Stimulated activated CD4-positive, alpha-beta T cell treated with anti-CD3 and anti-CD28 coated beads, TNF-alpha, amount 100 ng/mL, for 24 hours (primary cell): ENCODE measurements around the gene NXNL2.

ENCODE experiments used
- DNase-seq, 3 experiments: peaks; one replicate each; pipeline ENCODE4 v3.0.0-alpha.2; 2020; ENCODE audit warnings: low read depth in 3 of 3

Gene NXNL2

GRCh38 chr9:88534456-88535225 lies at the start of gene NXNL2:
Gene NXNL2 (plus strand): TSS chr9:88535178. CDS start chr9:88535435, 257 bp downstream.
- peak in 1 of 3 experiments; percentile 46 for DNase-seq

DNA sequence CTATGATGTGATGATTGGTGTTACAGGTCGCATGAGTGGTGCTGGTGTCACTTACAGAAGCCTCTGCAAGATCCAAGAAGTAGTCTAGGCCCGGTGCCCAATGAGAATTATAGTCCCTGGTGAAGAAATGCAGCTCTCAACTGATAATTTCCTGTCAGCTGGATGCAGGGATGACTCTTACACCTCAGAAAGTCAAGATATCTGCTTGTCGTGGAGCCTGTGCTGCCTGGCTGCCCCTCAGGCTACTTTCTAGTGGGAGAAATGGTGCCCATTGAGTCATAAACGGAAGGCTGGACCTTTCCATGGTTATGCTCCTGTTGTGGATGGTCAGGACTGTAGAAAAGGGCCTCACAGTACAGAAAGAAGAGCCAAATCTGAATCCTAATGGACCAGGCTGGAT lies 46.8 kb upstream of the NXNL2 start:
- no peak for DNase-seq

- DNase-seq = no peak
These were observed 39.8 kb upstream of the NXNL2 start for GRCh38 chr9:88494983-88495721.

DNA sequence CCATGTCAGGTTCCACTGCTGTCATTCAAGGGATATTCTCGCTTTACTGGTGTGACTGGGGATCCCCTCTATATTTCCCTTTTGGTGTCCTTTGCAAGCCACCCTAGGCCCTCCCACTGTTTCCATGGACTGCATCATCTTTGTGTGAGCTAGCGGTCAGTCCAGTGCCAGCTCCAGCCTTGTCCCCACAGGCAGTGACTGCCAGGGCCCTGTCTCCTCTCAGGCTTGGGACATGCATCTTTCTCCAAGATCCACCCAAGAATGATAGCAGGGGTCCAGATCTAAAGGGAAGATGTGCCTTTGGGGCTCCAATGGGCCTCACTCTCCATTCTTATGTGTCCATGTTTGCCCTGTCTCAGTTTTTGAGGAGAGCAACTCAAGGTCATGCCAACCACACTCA lies 37.8 kb upstream of the NXNL2 start:
- DNase-seq = no peak

GRCh38 chr9:88498880-88499279 lies 36.1 kb upstream of the NXNL2 start:
- no peak for DNase-seq

DNA sequence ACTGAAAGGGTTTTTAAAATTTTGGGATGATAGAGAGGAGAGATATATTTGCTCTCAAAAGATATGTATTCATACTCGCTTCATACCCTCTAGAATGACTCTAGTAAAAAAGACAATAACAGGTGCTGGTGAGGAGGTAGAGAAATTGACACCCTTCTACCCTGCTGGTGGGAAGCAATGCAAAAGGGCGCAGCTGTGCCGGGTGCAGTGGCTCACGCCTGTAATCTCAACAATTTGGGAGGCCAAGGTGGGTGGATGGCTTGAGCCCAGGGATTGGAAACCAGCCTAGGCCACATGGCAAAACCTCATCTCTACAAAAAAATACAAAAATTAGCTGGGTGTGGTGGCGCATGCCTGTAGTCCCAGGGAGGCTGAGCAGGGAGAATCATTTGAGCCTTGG lies 33.9 kb upstream of the NXNL2 start:
- DNase-seq = no peak

GRCh38 chr9:88502552-88503034 lies 32.4 kb upstream of the NXNL2 start:
- DNase-seq = no peak

- no peak for DNase-seq
These were observed 31.7 kb upstream of the NXNL2 start for GRCh38 chr9:88503081-88503844.

GRCh38 chr9:88503845-88504764 lies 30.9 kb upstream of the NXNL2 start:
- DNase-seq = no peak

DNA sequence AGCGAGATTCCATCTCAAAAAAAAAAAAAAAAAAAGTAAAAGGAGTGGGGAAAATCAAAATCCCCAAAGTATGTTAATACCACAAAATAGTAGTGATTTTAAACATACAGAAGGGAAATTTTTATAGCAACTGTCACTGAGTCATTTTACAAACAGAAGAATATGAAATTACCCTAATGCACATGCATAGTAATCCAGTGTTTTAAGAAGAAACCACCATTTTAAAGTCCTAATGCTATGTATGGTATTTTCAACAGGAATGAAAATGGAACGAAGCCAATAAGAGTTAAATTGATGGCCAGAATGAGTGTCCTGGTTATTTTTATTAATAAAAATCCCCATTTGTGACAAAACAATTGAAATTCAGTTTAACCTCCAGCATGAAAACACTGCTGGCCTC lies 26.7 kb upstream of the NXNL2 start:
- no peak for DNase-seq

- no peak for DNase-seq
These were observed 23.1 kb upstream of the NXNL2 start for GRCh38 chr9:88511906-88512305.

- no peak for DNase-seq
These were observed 20.7 kb upstream of the NXNL2 start for GRCh38 chr9:88514247-88514646.

GRCh38 chr9:88521308-88521707 lies 13.7 kb upstream of the NXNL2 start:
- no peak for DNase-seq

DNA sequence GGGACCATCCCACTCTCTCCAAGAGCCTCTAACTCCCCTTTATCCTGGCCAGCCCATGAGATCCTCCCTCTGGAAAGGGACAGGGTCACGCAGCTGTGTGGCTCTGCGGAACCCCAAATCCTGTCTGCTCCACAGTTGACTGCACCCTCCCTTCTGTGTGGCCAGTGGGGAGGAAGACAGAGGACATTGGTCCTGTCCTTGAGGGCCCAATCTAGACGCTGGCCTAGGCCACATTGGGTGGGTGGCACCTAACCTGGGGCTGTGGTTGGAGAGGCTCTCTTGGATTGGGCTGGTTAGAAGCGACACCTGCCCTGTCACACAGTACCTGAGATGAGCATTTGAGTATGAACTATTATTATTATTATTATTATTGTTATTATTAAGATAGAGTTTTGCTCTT lies 12.6 kb upstream of the NXNL2 start:
- DNase-seq = no peak

DNA sequence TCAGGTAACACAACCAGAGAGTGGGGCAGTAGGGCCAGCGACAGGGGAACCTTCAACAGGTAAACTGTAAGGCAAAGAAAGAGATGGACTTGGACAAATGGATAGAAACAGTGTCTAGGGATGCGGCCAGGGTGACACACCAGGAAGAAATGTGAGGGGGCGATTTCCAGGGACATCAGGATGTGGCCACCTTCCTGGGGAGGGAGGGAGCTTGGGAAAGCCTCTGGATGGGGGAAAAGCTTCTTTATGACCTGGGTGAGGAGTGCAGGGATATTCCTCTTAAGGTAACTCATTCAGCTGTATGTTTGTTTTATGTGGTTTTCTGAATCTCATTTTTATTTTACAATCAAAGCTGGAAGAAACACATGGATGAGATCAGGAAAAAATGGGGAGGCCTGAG lies 11.9 kb upstream of the NXNL2 start:
- DNase-seq = no peak

DNA sequence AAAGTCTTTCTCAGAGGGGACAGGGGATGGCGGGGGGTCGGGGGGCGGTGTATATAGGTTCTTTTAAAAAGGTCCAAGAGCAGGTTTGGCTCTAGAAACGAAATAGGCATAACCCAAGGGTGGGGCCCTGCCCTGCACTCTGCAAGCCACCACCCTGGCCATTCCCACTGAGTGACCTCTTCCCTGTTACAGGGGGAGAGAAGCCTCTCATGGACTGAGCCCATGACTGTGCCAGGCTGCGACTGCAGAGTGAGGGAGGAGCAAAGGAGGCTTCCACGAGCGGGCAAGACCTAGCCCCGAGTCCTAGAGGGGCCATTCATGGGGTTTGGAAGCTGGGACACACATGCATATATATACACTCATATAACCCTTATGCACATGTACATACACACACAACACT lies 10.1 kb upstream of the NXNL2 start:
- DNase-seq = no peak

DNA sequence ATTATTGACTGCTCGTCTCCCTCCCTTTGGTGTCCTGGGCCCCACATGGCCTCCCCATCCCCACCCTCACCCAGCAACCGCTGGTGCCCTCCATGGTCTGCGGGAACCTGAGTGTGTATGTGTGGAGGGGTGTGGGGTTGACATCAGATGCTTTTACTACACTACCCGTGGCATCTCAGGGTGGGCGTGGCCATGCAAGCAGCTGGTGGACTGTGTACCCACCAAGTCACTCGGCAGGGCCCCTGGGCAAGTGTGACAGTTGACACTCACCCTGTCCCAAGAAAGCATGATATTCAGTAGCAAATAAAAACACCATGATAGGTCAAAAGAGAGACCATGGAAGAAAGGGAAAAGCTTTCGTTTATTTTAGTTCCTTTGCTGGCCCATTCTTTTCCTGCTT lies 7.4 kb upstream of the NXNL2 start:
- no peak for DNase-seq

GRCh38 chr9:88528080-88528790 lies 6.7 kb upstream of the NXNL2 start:
- DNase-seq = no peak

GRCh38 chr9:88529496-88529895 lies 5.5 kb upstream of the NXNL2 start:
- no peak for DNase-seq

GRCh38 chr9:88530051-88530450 lies 4.9 kb upstream of the NXNL2 start:
- DNase-seq = no peak
